OCI-LY3 (cell line): ENCODE measurements around the gene RSPH6A.

ENCODE experiments used
- EZH2phosphoT487 ChIP-seq: fragments of 200-600 bp; shearing (Covaris generic); IDR thresholded peaks from 2 replicates; pipeline ENCODE4 v1.6.1; 2018; ENCODE audit warnings: antibody characterized with exemption, mixed run types, low read depth
- TF ChIP-seq, protein P1 (sequence below): fragments of 200-600, 300-600 bp; sonication (generic); IDR thresholded peaks from 2 replicates; pipeline ENCODE4 v1.5.1; 2014; ENCODE audit warnings: antibody characterized with exemption, low read length, low read depth

DNA sequence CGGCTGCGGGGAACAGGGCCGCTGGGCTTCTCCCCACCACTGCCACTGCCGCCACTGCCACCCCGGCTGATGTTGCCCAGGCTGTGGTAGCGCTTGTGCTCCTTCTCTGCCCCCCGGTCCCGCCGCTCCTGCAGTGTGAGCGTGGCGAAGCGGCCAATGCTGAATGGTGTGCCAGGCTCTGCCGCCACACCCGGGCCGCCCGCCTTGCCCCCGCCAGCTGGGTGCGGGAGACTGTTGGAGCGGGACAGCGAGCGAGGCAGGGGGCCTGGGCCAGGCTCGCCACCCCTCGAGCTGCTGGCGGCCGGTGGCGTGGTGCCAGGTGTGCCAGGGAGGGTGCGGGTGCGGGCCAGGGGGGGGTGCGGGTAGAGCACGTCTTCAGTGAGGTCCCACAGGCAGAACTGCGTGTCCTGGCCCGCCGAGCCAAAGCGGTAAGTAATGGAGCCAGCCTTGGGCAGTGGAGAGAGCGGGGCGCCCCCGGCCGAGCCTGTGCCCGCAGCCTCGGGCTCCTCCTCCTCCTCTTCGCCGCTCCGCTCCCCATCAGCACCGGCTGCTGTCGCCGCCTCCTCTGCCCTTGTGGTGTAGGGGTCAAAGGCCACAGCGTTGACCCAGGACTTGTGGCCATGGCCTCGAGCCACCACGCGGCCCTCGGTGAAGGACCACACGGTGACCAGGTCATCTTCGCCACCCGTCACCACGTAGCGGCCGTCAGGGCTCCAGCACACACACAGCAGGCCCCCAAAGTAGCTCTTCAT lies 29.2 kb downstream of the RSPH6A start:
- TF ChIP-seq, protein P1, sequence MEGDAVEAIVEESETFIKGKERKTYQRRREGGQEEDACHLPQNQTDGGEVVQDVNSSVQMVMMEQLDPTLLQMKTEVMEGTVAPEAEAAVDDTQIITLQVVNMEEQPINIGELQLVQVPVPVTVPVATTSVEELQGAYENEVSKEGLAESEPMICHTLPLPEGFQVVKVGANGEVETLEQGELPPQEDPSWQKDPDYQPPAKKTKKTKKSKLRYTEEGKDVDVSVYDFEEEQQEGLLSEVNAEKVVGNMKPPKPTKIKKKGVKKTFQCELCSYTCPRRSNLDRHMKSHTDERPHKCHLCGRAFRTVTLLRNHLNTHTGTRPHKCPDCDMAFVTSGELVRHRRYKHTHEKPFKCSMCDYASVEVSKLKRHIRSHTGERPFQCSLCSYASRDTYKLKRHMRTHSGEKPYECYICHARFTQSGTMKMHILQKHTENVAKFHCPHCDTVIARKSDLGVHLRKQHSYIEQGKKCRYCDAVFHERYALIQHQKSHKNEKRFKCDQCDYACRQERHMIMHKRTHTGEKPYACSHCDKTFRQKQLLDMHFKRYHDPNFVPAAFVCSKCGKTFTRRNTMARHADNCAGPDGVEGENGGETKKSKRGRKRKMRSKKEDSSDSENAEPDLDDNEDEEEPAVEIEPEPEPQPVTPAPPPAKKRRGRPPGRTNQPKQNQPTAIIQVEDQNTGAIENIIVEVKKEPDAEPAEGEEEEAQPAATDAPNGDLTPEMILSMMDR: no peak
- no peak for TF ChIP-seq EZH2phosphoT487
